Activated CD8-positive, alpha-beta memory T cell treated with anti-CD3 and anti-CD28 coated beads, Interleukin-2, amount 50 U/mL, for 24 hours (primary cell): ENCODE measurements around the gene HYAL4.
"Not testable (repeated sequence)": the region's sequence is repeated elsewhere in the genome, so short reads cannot be mapped to it uniquely, and the experiment has no call there.

Source experiments
- DNase-seq: peaks from one replicate; pipeline ENCODE4 v3.0.0-alpha.2; 2020; ENCODE audit errors: extremely low read depth

Gene HYAL4

DNA sequence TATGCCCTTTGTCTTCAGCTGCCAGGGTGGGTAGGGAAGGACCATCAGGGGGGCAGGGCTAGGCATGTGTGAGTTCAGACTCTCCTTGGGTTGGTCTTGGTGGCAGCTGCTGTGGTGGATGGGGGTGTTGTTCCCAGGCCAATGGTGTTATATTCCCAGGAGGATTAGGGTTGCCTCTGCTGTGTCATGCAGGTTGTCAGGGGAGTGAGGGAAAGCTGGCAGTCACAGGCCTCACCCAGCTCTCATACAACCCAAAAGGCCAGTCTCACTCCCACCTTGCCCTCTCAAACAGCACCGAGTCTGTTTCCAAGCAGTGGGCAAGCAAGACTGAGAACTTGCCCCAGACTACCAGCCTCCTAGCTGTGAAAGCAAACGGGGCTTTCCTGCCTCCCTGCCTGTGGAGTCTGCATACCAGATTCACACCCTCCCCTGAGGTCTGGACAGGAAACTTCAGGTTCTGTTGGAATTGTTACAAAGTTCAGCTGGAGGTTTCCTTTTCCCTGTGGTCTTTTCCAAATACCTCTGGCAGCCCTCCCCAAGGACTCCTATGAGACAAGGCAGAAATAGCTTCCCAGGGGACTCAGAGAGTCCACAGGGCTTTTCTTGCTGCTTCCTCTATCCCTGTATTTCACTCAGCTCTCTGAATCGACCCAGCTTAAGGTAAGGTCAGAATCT is 1.4 kb downstream of the HYAL4 start:
- DNase-seq: no peak

DNA sequence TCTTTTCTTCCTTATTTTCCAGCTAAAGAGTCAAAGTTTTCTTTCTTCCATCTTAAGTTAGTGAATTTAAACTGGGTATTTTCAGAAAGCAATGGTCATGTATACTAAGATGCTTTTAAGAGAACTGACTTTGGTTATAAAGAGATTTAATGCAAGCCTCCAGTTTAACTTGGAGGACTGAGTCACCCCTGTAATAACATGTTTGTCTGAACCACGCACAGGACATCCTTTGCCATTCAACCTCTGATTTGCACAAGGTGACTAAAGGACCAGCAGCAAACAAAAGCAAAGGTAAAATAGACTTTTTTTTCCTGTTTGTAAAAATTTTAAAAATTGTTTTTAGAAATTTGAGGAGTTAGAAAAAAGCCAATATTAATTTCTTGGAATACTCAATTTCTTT is 2.9 kb downstream of the HYAL4 start:
- DNase-seq: no peak

DNA sequence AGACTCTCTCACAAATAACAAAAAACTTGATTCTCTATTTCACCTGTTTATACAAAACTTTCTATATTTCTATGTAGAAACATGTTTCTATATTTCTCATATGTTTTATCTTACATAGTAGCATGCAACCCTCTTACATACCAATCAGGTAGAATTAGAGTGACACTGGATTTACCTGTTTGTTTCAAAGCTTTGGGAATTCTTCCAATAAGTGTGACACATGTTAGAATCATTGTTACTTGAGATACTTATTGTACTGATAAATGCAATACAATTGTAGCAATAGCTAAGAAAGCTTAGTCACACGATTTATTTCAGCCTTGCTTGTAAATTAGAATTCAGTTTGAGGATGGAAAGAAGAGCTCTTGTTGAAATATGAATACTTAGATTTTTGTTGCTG is 4.9 kb downstream of the HYAL4 start:
- DNase-seq: no peak

DNA sequence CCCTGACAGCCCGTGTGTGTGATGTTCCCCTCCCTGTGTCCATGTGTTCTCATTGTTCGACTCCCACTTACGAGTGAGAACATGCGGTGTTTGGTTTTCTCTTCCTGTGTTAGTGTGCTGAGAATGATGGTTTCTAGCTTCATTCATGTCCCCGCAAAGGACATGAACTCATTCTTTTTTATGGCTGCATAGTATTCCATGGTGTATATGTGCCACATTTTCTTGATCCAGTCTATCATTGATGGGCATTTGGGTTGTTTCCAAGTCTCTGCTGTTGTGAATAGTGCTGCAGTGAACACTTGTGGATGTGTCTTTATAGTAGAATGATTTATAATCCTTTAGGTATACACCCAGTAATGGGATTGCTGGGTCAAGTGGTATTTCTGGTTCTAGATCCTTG is 6.4 kb downstream of the HYAL4 start:
- DNase-seq: not testable (repeated sequence)

DNA sequence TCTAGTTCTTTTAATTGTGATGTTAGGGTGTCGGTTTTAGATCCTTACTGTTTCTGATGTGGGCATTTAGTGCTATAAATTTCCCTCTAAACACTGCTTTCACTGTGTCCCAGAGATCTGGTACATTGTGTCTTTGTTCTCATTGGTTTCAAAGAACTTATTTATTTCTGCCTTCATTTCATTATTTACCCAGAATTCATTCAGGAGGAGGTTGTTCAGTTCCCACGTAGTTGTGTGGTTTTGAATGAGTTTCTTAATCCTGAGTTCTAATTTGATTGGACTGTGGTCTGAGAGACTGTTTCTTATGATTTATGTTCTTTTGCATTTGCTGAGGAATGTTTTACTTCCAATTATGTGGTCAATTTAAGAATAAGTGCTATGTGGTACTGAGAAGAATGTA is 9.3 kb downstream of the HYAL4 start:
- DNase-seq: not testable (repeated sequence)

DNA sequence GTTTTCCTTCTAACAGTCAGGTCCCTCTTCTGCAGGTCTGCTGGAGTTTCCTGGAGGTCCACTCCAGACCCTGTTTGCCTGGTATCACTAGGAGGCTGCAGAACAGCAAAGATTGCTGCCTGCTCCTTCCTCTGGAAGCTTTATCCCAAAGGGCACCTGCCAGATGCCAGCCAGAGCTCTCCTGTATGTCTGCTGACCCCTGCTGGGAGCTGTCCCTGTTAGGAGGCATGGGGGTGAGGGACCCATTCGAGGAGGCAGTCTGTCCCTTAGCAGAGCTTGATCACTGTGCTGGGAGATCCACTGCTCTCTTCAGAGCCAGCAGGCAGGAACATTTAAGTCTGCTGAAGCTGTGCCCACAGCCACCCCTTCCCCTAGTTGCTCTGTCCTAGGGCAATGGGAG is 11.5 kb downstream of the HYAL4 start:
- not testable (repeated sequence) for DNase-seq

DNA sequence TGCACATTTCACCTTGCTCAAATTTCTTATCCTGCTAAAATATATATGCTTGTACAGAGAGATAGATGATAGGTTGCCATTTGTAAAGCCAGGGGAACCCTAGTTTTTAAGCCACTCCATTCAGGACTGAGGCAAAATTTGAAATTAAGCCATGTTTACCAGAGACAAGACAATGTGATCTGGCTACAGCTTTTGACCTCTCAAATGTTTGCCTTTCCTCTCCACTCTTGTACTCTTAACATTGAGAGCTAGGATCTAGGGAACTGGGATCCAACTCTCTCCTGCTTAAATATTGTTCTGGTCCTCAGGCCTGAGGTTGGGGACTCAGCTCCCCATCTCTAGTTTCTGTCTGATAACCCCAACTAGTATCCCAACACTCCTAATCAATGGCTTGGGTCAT is 15.9 kb downstream of the HYAL4 start:
- DNase-seq: no peak

DNA sequence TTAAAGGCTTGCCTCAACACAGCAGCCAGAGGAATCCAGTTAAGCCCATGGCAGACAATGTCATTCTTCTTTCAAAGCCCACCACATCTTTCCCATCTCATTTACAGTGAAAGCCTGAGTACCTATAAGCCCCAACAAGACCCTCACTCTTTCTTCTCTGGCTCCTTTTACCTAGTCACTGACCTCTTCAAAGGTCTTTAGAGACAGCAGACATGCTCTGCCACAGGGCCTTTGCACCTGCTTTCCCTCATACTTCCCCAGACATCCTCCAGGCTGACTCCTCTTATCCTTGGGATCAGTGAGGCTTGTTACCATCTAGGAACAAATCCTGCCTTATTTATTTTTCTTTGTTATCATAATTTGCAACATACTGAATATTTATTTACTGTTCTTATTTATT is 17.8 kb downstream of the HYAL4 start:
- no peak for DNase-seq

DNA sequence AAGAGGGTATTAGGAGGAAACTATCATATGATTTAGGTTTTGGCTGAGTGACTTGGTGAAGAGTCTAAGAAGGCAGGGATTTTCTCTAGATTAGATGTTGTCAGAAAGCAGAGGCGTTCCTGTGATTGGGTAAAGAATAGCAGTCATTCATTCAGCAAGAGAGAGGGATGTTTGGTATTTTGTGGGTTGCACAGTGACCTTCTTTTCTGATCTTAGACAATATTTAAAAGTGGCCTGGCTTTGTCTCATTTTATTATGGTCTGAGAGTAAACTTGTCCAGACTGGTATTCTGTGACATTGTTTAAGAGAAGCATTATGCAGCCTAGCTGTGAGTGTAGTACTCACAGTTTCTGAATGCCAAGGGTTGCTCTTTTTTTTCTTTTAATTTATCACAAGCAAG is 18.5 kb downstream of the HYAL4 start:
- DNase-seq: no peak

DNA sequence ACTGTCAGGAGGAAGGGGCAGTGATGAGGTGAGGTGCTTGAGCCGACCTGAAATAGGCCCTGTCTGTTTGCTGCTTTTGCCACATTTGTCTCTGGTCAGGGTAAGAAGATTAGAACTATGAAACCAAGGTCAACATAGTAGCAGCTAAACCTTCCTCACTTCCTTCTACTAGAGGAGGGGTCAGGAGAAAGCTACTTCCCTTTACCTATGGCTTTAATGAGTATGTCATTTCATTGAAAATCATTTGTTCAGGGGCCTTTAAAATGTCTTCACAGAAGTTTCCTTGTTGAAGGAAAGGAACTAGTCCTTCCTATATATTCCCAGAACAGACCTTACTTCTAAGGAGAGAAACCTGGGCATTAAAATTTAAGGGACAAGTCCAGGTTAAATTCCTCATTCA is 19.0 kb downstream of the HYAL4 start:
- no peak for DNase-seq

DNA sequence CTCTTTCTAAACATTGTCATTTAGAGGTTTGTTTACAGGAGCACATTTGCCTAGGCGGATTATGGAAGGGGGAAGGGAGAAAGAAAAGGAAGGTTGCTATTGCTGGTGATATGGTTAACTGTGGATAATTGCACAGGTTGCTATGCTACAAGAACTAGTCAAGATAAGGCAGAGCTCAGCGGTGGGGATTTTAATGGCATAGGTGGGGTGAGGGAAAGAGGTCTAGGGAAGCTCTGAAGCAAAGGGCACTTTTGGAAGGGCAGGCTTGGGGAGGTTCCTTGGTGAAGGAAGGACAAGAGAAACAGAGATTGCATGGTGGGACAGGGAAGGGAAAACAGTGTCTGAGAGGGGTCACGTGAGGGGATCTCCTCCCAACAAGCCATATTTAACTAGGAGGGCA is 19.5 kb downstream of the HYAL4 start:
- no peak for DNase-seq

DNA sequence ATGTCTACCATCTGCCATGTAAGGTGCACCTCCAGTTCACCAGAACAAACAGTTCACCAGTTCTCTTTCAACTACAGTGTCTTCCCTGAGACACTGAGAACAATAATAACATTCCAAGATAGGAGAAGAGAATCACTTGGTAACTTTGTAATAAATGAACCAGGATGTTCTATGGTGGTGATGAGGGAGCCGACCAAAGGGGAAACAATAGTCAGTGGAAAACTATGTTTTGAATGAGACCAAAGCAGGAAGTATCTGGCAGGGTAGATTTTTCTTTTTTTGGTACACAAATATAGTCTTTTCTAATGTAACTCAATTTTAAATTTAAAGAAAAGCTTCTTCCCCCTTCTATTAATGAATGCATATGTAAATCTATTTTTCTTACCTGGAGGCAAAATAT is 20.0 kb downstream of the HYAL4 start:
- DNase-seq: no peak

DNA sequence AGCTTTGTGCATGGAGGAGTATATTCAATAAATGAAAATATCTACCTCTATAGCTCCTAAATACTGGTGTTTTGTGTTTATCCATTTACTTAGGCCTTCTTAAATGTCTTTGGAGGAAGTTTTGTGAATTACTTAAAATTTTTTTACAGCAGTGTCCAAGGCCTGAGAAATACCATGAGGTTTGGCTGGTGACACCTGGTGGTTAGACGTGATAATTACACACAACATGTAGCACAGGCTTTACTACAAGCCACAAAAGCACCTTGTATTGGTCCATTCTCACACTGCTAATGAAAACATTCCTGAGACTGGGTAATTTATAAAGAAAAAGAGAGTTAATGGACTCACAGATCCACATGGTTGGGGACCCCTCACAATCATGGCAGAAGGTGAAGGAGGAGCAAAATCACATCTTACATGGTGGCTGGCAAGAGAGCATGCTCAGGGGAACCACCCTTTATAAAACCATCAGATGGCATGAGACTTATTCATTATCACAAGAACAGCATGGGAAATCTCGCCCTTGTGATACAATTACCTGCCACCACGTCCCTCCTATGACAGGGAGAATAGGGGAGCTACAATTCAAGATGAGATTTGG is 20.6 kb downstream of the HYAL4 start:
- peak; percentile 10 for DNase-seq

DNA sequence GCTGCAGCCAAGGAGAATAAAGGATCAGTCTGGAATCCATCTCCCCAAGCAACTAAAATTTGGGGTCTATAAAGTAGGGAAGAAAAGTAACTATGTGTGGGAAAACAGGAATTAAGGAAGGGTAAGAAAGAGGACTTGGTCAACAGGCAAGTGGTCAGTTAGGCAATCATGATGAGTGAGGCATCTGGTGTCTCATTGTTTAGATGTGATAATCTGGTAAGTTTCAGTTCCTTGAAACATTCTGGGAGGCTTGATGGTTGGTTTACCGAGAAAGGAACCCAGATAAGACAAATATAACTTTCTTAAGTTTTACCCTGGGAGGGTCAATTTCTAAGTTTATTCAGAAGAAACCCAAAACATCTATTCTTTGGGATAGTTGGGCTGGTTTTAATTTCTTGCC is 22.3 kb downstream of the HYAL4 start:
- no peak for DNase-seq

DNA sequence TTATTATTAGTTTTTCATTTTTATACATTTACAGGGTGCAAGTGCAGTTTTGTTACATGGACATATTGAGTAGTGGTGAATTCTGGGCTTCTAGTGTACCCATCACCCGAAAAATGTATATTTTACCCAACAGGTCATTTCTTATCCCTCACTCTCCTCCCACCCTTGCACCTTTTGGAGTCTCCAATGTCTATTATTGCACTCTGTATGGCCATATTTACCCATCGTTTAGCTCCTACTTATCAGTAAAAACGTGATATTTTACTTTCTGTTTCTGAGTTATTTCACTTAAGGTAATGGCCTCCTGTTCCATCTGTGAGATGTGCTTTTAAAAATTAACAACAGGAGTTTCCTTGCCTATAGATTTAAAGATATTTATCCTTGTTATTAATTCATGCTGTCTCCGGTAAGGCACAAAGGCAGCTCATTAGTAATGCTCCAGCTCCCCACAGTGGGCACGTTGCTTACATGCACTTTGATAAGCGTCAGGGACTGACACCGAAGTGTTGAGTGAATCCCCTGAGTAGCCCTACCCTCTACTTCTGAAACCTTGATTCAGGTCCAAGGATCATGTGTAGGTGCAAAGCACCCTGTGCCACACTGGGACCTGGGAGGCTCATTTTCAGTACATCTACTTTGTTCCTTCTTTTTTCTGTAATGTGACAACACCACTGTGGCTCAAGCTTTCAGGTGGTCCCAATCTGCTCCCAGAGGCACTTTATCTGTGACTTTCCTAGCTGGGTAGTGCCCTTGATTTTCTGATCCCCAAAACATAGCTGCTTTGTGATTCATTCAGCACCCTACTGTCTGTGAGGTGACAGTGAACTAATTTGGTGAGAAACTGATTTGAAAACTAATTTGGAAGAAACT is 27.3 kb downstream of the HYAL4 start:
- DNase-seq: no peak

DNA sequence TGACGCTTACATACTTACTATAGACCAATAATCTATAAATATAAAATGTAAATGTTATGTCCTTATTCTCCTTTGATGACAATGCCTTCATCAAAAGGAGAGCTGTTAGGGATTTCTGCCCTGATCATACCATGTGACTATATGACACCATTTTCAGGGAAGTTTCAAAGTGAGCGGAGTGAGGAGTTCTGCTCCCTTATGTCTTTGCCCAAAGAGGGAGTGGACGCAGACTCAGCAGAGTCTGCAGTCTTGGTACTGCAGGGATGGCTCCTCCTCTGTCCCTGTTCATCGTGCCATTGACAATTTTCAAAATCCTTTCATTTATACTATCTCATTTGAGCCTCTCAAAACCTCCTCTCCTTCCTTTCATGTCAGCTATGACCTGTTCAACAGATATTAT is 27.9 kb downstream of the HYAL4 start:
- DNase-seq: no peak

DNA sequence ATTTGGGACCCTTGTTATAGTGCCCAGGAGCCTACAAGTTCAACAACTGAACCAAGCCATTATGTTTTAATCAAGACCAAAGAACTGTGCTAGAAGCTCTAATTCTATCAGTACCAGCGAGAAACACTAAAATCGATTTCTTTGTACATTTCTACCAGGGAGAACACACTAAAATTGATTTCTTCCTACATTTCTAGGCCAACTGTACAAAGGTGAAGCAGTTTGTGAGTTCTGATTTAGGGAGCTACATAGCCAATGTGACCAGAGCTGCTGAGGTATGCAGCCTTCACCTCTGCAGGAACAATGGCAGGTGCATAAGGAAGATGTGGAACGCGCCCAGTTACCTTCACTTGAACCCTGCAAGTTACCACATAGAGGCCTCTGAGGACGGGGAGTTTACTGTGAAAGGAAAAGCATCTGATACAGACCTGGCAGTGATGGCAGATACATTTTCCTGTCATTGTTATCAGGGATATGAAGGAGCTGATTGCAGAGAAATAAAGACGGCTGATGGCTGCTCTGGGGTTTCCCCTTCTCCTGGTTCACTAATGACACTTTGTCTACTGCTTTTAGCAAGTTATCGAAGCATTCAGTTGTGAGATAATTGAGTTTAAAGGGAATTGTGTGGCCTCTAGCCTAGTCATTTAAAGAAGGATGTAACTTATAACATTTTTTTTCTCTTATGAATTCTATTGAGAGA is 31.7 kb downstream of the HYAL4 start:
- DNase-seq: no peak

DNA sequence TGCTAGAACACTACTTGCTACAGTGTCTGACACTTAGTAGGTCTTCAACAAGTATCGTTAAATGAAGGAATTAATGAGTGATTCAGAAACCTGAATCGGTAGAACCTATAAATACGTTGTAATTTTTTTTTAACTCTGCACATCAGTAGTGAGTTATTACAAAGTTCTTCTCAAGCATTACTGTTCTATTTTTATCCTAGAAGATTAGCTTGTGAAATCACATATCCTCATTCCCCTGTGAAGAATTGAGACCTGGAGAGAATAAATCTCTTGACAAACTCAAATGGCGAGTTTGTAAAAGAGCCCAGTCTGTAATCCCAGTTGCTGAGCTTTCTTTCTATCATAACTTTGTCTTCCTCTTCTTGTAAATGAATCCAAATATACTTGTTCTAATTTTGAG is 34.7 kb downstream of the HYAL4 start:
- no peak for DNase-seq

DNA sequence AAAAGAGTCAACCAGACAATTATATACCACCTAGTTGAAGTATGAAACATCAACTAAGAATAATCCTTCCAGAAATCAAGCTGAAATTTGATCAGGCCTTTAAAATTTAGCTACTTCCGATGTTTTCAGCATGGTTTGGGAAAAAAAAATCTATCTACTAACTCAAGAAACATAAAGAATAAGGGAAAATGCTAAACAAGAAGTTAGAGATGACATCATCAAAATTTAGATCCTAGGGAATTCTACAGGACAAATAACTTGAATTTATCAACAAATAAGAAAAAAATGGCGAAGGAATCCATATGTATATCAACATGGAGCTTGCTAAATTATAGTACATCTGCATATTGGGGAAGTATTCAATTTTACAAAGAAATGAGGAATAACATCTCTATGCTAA is 36.3 kb downstream of the HYAL4 start:
- DNase-seq: no peak

DNA sequence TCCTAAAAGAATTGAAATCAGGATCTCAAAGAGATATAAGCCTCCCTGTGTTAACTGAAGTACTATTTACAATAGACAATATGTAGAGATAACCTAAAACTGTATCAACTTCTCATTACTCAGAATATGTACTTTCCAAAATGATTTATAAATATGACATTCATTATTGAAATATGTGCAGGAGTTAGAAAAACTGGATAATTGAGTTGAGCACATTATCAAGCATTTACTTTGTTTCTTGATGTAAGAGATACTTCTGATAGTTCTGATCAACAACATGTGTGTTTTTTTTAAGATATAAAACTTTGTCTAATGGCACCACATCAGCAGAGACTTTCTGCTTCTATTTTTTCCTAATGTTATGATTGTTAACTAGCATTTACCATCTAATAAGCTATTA is 38.2 kb downstream of the HYAL4 start:
- no peak for DNase-seq

DNA sequence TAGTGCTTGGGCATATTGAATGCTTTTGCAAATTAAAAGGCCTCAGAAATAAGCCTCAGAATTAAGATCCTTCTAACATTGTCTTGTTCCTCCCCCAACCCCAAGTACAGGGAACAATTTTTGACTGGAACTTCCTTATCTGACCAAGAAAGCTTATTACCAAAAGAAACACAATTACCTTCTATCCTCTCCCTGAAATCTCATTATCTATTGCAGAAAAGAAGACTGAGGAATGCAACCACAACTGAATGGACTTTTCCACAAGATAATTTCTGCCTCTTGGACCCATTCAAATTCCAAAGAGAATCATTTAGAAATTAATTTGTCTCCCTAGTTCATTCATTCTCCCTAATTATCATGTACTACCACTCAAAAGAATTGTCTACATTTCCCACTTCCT is 43.2 kb downstream of the HYAL4 start:
- no peak for DNase-seq

DNA sequence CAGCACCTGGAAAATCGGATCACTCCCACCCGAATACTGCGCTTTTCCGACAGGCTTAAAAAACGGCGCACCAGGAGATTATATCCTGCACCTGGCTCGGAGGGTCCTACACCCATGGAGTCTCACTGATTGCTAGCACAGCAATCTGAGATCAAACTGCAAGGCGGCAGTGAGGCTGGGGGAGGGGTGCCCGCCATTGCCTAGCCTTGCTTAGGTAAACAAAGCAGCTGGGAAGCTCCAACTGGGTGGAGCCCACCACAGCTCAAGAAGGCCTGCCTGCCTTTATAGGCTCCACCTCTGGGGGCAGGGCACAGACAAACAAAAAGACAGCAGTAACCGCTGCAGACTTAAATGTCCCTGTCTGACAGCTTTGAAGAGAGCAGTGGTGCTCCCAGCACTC is 49.8 kb downstream of the HYAL4 start:
- not testable (repeated sequence) for DNase-seq
